WTC11 (cell line): ENCODE measurements around the gene BABAM2. TPM values are rescaled to one million over a fixed set of nuclear protein-coding genes. Genes with fewer than 3 reads are reported as not detected.

Experiments used
- ATAC-seq: fragments of 200-7000 bp; cut with Tn5 transposase; 2 replicates; pipeline ENCODE4 v1.10.0; 2021; ENCODE audit warnings: mild to moderate bottlenecking, moderate library complexity
- CTCF ChIA-PET: fragments of 300-600 bp; sonication (Branson Sonifier 250); formaldehyde crosslinking; loops from one replicate; lab custom pipeline; 2021; ENCODE audit warnings: antibody characterized with exemption; lab: Charles Lee
- POLR2A ChIA-PET: fragments of 350-600 bp; sonication (Branson Sonifier 250); formaldehyde crosslinking; loops from one replicate; lab custom pipeline; 2021; ENCODE audit warnings: antibody characterized with exemption; lab: Charles Lee
- DNase-seq: peaks from one replicate; pipeline ENCODE4 v3.0.0; 2021; ENCODE audit warnings: low spot score
- H3K27ac Mint-ChIP-seq: 2 replicates; pipeline ENCODE4 v1.8.0; 2021; ENCODE audit warnings: mixed read lengths
- H3K27me3 Mint-ChIP-seq: 2 replicates; pipeline ENCODE4 v1.8.0; 2021; ENCODE audit warnings: low read depth, mild to moderate bottlenecking, moderate library complexity, mixed read lengths
- H3K36me3 Mint-ChIP-seq: 2 replicates; pipeline ENCODE4 v1.8.0; 2021; ENCODE audit warnings: mixed read lengths
- H3K4me1 Mint-ChIP-seq: 2 replicates; pipeline ENCODE4 v1.8.0; 2022; ENCODE audit warnings: mixed read lengths
- H3K4me3 Mint-ChIP-seq: 2 replicates; pipeline ENCODE4 v1.8.0; 2021; ENCODE audit warnings: mild to moderate bottlenecking, moderate library complexity, mixed read lengths
- H3K9me3 Mint-ChIP-seq: 2 replicates; pipeline ENCODE4 v1.8.0; 2021; ENCODE audit warnings: mixed read lengths
- CREM ChIP-seq: sonication (generic); formaldehyde crosslinking; IDR thresholded peaks from 2 replicates; pipeline ENCODE4 v1.8.1; 2022; ENCODE audit warnings: mild to moderate bottlenecking, missing genetic modification reagents, moderate library complexity
- ELF4 ChIP-seq: sonication (generic); formaldehyde crosslinking; IDR thresholded peaks from 2 replicates; pipeline ENCODE4 v1.8.1; 2022; ENCODE audit warnings: low read depth, mild to moderate bottlenecking, moderate library complexity, missing genetic modification reagents
- GTF2I ChIP-seq: fragments of 250-450 bp; sonication (Bioruptor Pico); conservative IDR thresholded peaks from 2 replicates; pipeline ENCODE4 v1.4.0; 2021; ENCODE audit warnings: mild to moderate bottlenecking
- IRF2 ChIP-seq: sonication (generic); formaldehyde crosslinking; IDR thresholded peaks from 2 replicates; pipeline ENCODE4 v1.8.0; 2022; ENCODE audit warnings: low read depth, missing genetic modification reagents, borderline replicate concordance
- JUN ChIP-seq: sonication (generic); formaldehyde crosslinking; IDR thresholded peaks from 2 replicates; pipeline ENCODE4 v1.8.0; 2023; ENCODE audit warnings: mild to moderate bottlenecking, missing genetic modification reagents
- TCF7 ChIP-seq: sonication (generic); formaldehyde crosslinking; IDR thresholded peaks from 2 replicates; pipeline ENCODE4 v1.8.0; 2022; ENCODE audit warnings: mild to moderate bottlenecking, low read depth, missing genetic modification reagents, moderate library complexity
- ZBTB21 ChIP-seq: sonication (generic); formaldehyde crosslinking; IDR thresholded peaks from 2 replicates; pipeline ENCODE4 v1.8.1; 2023; ENCODE audit warnings: mild to moderate bottlenecking, missing genetic modification reagents, borderline replicate concordance
- ZNF671 ChIP-seq: fragments of 250-450 bp; sonication (Bioruptor Pico); IDR thresholded peaks from 2 replicates; pipeline ENCODE4 v1.8.0; 2021; ENCODE audit warnings: mild to moderate bottlenecking
- total RNA-seq: library from RNA; stranded (reverse); gene quantifications from 3 replicates; pipeline ENCODE4 v1.2.3, GENCODE V29; 2021
- TF ChIP-seq, protein P1 (sequence below): sonication (generic); formaldehyde crosslinking; IDR thresholded peaks from 2 replicates; pipeline ENCODE4 v1.8.1; 2023; ENCODE audit warnings: mild to moderate bottlenecking, missing genetic modification reagents
- TF ChIP-seq, protein P2 (sequence below): sonication (generic); formaldehyde crosslinking; IDR thresholded peaks from 2 replicates; pipeline ENCODE4 v1.8.1; 2022; ENCODE audit warnings: mild to moderate bottlenecking, moderate library complexity, missing genetic modification reagents
- TF ChIP-seq, protein P3 (sequence below): sonication (generic); formaldehyde crosslinking; conservative IDR thresholded peaks from 2 replicates; pipeline ENCODE4 v1.8.1; 2023; ENCODE audit warnings: mild to moderate bottlenecking, low read depth, missing genetic modification reagents, moderate library complexity
- TF ChIP-seq, protein P4 (sequence below): sonication (generic); formaldehyde crosslinking; IDR thresholded peaks from 2 replicates; pipeline ENCODE4 v1.8.1; 2022; ENCODE audit warnings: mild to moderate bottlenecking, missing genetic modification reagents, moderate library complexity, borderline replicate concordance
- TF ChIP-seq, protein P5 (sequence below): fragments of 250-450 bp; sonication (Bioruptor Pico); IDR thresholded peaks from 2 replicates; pipeline ENCODE4 v1.9.0; 2021; ENCODE audit warnings: moderate library complexity, mild to moderate bottlenecking, inconsistent platforms, borderline replicate concordance
- TF ChIP-seq, protein P6 (sequence below): sonication (generic); formaldehyde crosslinking; IDR thresholded peaks from 2 replicates; pipeline ENCODE4 v1.8.1; 2022; ENCODE audit warnings: low read depth, missing genetic modification reagents, borderline replicate concordance

The BABAM2 gene
- total RNA-seq, 1 experiment from 2014 or later: 16.5 TPM

DNA sequence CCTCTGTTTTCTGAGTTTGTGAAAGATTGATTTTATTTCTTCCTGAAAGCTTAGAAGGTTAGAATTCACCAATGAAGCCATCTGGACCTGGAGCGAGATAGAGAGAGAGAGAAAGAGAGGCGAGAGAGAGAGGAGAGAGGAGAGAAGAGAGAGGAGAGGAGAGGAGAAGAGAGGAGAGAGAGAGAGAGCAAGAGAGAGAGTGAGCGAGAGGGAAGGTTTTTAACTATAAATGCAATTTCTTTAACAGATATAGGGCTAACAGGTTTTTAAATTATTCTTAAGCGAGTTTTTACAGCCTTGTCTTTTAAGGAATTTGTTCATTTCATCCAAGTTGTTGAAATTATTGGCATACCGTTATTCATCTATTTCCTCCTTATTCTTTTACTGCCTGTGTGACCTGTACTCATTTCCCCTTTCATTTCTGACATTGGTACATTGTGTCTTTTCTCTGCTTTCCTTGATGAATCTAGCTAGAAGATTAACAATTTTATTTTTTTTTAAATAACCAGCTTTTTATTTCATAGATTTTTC lies 56.1 kb downstream of the BABAM2 start (continued):
- TF ChIP-seq, protein P1, sequence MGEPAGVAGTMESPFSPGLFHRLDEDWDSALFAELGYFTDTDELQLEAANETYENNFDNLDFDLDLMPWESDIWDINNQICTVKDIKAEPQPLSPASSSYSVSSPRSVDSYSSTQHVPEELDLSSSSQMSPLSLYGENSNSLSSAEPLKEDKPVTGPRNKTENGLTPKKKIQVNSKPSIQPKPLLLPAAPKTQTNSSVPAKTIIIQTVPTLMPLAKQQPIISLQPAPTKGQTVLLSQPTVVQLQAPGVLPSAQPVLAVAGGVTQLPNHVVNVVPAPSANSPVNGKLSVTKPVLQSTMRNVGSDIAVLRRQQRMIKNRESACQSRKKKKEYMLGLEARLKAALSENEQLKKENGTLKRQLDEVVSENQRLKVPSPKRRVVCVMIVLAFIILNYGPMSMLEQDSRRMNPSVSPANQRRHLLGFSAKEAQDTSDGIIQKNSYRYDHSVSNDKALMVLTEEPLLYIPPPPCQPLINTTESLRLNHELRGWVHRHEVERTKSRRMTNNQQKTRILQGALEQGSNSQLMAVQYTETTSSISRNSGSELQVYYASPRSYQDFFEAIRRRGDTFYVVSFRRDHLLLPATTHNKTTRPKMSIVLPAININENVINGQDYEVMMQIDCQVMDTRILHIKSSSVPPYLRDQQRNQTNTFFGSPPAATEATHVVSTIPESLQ: no peak
- TF ChIP-seq, protein P2, sequence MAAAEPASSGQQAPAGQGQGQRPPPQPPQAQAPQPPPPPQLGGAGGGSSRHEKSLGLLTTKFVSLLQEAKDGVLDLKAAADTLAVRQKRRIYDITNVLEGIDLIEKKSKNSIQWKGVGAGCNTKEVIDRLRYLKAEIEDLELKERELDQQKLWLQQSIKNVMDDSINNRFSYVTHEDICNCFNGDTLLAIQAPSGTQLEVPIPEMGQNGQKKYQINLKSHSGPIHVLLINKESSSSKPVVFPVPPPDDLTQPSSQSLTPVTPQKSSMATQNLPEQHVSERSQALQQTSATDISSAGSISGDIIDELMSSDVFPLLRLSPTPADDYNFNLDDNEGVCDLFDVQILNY (CRISPR knock-in tag): no peak
- TF ChIP-seq, protein P3, sequence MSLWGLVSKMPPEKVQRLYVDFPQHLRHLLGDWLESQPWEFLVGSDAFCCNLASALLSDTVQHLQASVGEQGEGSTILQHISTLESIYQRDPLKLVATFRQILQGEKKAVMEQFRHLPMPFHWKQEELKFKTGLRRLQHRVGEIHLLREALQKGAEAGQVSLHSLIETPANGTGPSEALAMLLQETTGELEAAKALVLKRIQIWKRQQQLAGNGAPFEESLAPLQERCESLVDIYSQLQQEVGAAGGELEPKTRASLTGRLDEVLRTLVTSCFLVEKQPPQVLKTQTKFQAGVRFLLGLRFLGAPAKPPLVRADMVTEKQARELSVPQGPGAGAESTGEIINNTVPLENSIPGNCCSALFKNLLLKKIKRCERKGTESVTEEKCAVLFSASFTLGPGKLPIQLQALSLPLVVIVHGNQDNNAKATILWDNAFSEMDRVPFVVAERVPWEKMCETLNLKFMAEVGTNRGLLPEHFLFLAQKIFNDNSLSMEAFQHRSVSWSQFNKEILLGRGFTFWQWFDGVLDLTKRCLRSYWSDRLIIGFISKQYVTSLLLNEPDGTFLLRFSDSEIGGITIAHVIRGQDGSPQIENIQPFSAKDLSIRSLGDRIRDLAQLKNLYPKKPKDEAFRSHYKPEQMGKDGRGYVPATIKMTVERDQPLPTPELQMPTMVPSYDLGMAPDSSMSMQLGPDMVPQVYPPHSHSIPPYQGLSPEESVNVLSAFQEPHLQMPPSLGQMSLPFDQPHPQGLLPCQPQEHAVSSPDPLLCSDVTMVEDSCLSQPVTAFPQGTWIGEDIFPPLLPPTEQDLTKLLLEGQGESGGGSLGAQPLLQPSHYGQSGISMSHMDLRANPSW (CRISPR knock-in tag): no peak
- no peak for TF ChIP-seq ZNF671 (CRISPR knock-in tag)
- TF ChIP-seq, protein P4, sequence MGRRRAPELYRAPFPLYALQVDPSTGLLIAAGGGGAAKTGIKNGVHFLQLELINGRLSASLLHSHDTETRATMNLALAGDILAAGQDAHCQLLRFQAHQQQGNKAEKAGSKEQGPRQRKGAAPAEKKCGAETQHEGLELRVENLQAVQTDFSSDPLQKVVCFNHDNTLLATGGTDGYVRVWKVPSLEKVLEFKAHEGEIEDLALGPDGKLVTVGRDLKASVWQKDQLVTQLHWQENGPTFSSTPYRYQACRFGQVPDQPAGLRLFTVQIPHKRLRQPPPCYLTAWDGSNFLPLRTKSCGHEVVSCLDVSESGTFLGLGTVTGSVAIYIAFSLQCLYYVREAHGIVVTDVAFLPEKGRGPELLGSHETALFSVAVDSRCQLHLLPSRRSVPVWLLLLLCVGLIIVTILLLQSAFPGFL (CRISPR knock-in tag): no peak

DNA sequence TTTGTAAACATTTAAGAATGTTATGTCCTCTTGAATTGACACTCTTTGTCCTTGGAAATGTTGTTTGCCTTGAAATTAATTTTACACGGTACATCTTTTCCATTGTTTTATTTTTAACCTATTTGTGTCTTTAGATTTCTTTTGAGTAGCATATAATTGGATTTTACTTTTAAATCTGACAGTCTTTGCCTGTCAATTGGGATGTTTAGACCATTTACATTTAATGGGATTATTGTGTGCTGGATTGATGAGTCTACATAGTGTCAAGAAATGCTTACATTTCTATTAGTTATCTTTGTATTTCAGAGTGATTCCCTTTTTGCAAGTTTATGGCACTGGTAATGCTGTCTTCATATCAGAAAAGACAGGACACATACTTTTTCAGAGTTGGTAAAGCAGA lies 61.5 kb downstream of the BABAM2 start:
- ATAC-seq: no peak
- POLR2A ChIA-PET: no interaction called here
- CTCF ChIA-PET: no interaction called here

DNA sequence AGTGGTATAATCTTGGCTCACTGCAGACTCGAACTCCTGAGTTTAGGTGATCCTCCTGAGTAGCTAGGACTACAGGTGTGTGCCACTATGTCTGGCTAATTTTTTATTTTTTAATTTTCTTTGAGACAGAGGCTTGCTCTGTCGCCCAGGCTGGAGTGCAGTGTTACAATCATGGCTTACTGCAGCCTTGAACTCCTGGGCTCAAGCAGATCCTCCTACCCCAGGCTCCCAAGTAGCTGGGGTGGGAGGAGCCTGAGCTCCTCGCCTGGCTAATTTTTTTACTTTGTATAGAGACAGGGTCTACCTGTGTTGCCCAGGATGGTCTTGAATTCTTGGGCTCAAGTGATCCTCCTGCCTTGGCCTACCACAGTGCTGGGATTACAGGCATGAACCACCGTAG lies 62.5 kb downstream of the BABAM2 start:
- ATAC-seq: no peak

More for the DNA sequence above, 61.5 kb downstream of the BABAM2 start:
- Mint-ChIP-seq H3K4me1 (0 out of 2 replicates have a peak, but pooled peaks cover 4% of the 10 kb centered on the region), H3K9me3 (peaks cover 6% of the 10 kb centered on the region; the same call in 1 of the 2 replicates), H3K36me3 (no peaks in the 10 kb centered on the region), H3K4me3 (no peak overlapping the region), H3K27me3 (peaks cover 30% of the 10 kb centered on the region), H3K27ac (no peak overlapping the region)
- no peak for DNase-seq
- TF ChIP-seq, protein P4 (CRISPR knock-in tag): no peak

More for the DNA sequence above, 62.5 kb downstream of the BABAM2 start:
- POLR2A ChIA-PET: no interaction called here
- peaks cover 22% of the 10 kb centered on the region for H3K27me3 Mint-ChIP-seq
- H3K9me3 Mint-ChIP-seq: peaks cover 6% of the 10 kb centered on the region; the same call in 1 of the 2 replicates
- TF ChIP-seq ELF4 (CRISPR knock-in tag): no peak
- TF ChIP-seq, protein P2 (CRISPR knock-in tag): no peak
- TF ChIP-seq, protein P5, sequence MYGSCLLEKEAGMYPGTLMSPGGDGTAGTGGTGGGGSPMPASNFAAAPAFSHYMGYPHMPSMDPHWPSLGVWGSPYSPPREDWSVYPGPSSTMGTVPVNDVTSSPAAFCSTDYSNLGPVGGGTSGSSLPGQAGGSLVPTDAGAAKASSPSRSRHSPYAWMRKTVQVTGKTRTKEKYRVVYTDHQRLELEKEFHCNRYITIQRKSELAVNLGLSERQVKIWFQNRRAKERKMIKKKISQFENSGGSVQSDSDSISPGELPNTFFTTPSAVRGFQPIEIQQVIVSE (CRISPR knock-in tag): no peak
- TF ChIP-seq ZBTB21 (CRISPR knock-in tag): no peak
- TF ChIP-seq CREM (CRISPR knock-in tag): no peak
- no peak for TF ChIP-seq IRF2 (CRISPR knock-in tag)
- no peak for TF ChIP-seq JUN
- TF ChIP-seq, protein P1: no peak
- TF ChIP-seq TCF7: no peak
- TF ChIP-seq ZNF671 (CRISPR knock-in tag): no peak
- TF ChIP-seq, protein P6, sequence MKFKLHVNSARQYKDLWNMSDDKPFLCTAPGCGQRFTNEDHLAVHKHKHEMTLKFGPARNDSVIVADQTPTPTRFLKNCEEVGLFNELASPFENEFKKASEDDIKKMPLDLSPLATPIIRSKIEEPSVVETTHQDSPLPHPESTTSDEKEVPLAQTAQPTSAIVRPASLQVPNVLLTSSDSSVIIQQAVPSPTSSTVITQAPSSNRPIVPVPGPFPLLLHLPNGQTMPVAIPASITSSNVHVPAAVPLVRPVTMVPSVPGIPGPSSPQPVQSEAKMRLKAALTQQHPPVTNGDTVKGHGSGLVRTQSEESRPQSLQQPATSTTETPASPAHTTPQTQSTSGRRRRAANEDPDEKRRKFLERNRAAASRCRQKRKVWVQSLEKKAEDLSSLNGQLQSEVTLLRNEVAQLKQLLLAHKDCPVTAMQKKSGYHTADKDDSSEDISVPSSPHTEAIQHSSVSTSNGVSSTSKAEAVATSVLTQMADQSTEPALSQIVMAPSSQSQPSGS (CRISPR knock-in tag): no peak
- no peak for TF ChIP-seq GTF2I (CRISPR knock-in tag)
- TF ChIP-seq, all 79 proteins: peak for 0
- no peaks in the 10 kb centered on the region for H3K36me3 Mint-ChIP-seq
- H3K4me3 Mint-ChIP-seq: no peak overlapping the region
- H3K4me1 Mint-ChIP-seq: 0 out of 2 replicates have a peak, but pooled peaks cover 4% of the 10 kb centered on the region
- DNase-seq: no peak
- H3K27ac Mint-ChIP-seq: no peak overlapping the region
- CTCF ChIA-PET: interaction anchor here (0.6 to 1.7 kb wide), 3 partner anchors 10 to 60 kb away, joined by 5 read pairs; no protein-coding TSS in a partner anchor
